T-helper 2 cell treated with Interferon-gamma antibody and Interleukin-4, amounts not matched to agents 5 μg/mL and 100 μg/mL, for 36 hours (primary cell): ENCODE measurements around the gene KCNK4.

Experiments
- DNase-seq: peaks from one replicate; pipeline ENCODE4 v3.0.0; 2021; ENCODE audit warnings: low spot score
- H3K27ac Mint-ChIP-seq: one replicate; pipeline ENCODE4 v1.8.0; 2021; ENCODE audit warnings: mild to moderate bottlenecking, mixed read lengths
- H3K27me3 Mint-ChIP-seq: one replicate; pipeline ENCODE4 v1.8.0; 2021; ENCODE audit warnings: low read depth, mixed read lengths
- H3K36me3 Mint-ChIP-seq: one replicate; pipeline ENCODE4 v1.8.0; 2021; ENCODE audit warnings: low read depth, mixed read lengths
- H3K4me1 Mint-ChIP-seq: one replicate; pipeline ENCODE4 v1.8.0; 2021; ENCODE audit warnings: low read depth, mixed read lengths
- H3K4me3 Mint-ChIP-seq: one replicate; pipeline ENCODE4 v1.8.0; 2022; ENCODE audit warnings: mild to moderate bottlenecking, moderate library complexity, mixed read lengths
- H3K9me3 Mint-ChIP-seq: one replicate; pipeline ENCODE4 v1.8.0; 2021; ENCODE audit warnings: mixed read lengths

Gene KCNK4

DNA sequence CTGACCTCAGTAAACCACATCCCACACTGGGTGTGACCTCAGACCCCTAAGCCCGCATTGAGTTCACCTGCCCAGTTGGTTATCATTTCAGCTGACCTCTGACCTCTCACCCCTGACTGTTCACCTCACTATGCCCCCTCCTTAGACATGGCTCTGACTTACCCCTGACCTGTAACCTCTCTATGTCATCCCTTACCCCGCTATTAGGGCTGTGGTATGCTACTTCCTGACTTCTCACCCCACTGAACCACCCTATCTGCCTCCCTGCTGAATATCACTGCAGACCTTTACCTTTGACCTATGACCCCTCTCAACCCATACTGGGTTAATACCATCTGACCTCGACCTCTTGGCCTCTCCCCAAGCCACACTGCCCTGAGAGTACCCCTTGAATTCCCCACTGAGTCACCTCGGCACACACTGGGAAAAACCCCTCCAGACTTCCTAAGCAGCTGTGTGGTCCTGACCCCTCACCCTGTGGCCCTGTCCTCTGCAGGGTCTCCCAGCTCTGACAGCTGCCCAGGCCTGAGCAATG, 31.5 kb upstream of the KCNK4 start:
- H3K27ac Mint-ChIP-seq = no peak overlapping the region
- H3K4me3 Mint-ChIP-seq = no peak overlapping the region
- peaks cover 19% of the 10 kb centered on the region for H3K36me3 Mint-ChIP-seq
- H3K4me1 Mint-ChIP-seq = peaks cover 2% of the 10 kb centered on the region
- no peaks in the 10 kb centered on the region for H3K27me3 Mint-ChIP-seq
- no peaks in the 10 kb centered on the region for H3K9me3 Mint-ChIP-seq
- DNase-seq = no peak

DNA sequence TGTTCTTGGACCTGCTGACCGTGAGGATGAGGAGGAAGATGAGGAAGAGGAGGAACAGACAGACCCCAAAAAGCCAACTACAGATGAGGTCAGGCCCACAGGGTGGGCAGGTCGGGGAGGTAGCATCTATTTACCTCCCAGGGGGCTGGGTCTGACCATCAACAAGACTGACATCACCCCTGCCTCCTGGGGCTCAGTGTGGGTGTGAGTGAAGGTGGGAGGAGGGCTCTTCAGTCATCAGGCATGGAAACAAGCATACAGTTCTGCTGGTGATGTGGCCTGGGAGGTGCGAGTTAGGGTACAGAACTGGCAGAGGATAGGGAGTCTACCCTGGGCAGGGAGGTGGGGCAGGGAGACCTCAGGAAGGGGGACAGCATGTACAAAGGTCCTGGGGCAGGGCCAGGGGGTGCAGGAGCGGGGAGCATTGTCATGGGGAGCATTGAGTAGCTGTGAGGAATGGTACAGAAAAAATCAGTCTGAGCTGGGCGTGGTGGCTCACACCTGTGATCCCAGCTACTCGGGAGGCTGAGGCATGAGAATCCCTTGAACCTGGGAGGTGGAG, 30.9 kb upstream of the KCNK4 start:
- no peak overlapping the region for H3K4me3 Mint-ChIP-seq
- H3K27ac Mint-ChIP-seq = no peak overlapping the region
- H3K4me1 Mint-ChIP-seq = peaks cover 2% of the 10 kb centered on the region

DNA sequence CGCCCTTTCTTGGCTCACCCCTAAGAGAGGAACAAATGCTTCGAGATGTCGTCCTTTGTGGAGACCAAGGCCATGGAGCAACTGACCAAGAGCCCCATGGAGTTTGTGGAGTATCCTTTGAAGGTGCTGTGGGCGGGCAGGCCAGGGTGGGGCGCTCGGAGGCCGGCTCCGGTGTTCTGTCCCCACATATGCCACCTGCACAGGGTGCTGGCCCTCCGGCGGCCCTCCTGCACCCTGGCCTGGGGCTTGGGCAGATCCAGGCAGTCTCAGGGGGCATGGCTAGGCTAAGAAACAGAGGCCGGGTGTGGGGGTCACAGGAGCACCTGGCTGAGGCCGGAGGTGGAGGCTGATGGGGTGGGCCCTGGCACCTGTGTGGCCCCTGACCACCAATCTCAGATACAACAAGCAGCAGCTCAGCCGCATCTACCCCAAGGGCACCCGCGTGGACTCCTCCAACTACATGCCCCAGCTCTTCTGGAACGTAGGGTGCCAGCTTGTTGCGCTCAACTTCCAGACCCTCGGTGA, 29.5 kb upstream of the KCNK4 start:
- H3K4me1 Mint-ChIP-seq = peaks cover 2% of the 10 kb centered on the region
- H3K4me3 Mint-ChIP-seq = no peak overlapping the region
- no peaks in the 10 kb centered on the region for H3K9me3 Mint-ChIP-seq
- peaks cover 21% of the 10 kb centered on the region for H3K36me3 Mint-ChIP-seq
- DNase-seq = no peak
- no peak overlapping the region for H3K27ac Mint-ChIP-seq
- H3K27me3 Mint-ChIP-seq = no peaks in the 10 kb centered on the region

More for the DNA sequence above, 30.9 kb upstream of the KCNK4 start:
- Mint-ChIP-seq H3K9me3 (no peaks in the 10 kb centered on the region), H3K36me3 (peaks cover 19% of the 10 kb centered on the region), H3K27me3 (no peaks in the 10 kb centered on the region)
- DNase-seq = no peak

DNA sequence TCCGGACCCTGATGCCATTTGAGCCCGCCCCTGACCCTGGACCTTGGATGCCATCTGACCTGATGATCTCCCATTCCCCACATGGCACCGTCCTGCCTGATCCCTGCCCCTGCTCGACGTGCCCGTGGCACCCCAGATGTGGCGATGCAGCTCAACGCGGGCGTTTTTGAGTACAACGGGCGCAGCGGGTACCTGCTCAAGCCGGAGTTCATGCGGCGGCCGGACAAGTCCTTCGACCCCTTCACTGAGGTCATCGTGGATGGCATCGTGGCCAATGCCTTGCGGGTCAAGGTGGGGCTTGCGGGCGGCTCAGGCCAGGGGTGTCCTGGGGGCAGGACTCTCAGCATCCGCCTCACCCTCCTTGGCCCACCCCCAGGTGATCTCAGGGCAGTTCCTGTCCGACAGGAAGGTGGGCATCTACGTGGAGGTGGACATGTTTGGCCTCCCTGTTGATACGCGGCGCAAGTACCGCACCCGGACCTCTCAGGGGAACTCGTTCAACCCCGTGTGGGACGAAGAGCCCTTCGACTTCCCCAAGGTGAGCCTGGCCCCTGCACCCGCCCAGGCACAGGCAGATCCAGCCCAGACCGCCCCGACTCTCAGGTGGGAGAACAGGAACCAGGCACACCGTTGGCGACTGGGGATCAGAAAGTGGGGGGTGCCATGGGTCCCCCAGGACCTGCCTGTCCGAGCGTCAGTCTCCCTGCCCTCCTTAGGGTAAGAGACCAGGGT, 28.7 kb upstream of the KCNK4 start:
- H3K27me3 Mint-ChIP-seq = no peaks in the 10 kb centered on the region
- peaks cover 21% of the 10 kb centered on the region for H3K36me3 Mint-ChIP-seq
- H3K27ac Mint-ChIP-seq = no peak overlapping the region

DNA sequence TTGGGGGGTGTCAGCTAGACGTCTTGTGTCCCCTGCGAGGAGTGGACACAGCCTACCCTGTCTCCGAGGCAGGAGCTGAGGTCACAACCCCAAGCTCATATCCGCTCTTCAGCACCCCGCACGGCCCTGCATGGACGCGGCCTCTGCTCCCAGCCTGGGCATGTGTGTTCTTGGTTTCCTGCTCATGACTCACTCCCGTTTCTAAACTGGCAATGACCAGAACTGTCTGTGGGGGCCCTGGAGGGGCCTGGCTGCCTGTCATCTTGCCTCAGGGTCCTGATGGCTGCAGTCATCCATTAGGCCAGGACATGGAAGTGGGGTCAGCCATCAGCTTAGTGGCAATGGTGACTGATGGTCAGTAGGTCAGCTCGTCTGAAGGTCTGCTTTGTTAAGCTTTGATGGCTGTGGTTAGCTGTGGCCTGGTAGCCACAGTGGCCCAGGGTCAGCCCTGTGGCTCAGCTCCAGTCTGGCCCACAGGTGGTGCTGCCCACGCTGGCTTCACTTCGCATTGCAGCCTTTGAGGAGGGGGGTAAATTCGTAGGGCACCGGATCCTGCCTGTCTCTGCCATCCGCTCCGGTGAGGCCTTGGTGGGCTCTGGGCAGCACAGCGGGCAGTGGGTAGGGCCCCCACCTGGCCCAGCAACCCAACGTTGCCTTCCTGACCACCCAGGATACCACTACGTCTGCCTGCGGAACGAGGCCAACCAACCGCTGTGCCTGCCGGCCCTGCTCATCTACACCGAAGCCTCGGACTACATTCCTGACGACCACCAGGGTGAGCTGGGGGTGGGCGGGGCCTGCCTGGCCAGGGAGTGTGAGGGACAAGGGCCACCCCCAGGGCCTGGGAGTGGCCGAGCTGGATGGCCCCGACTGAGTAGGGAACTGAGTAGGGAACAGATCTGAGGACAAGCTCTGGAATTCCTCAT, 27.8 kb upstream of the KCNK4 start:
- Mint-ChIP-seq H3K27me3 (no peaks in the 10 kb centered on the region), H3K27ac (no peak overlapping the region), H3K4me3 (no peak overlapping the region), H3K9me3 (no peaks in the 10 kb centered on the region), H3K36me3 (peaks cover 21% of the 10 kb centered on the region), H3K4me1 (peaks cover 9% of the 10 kb centered on the region)
- no peak for DNase-seq

More for the DNA sequence above, 28.7 kb upstream of the KCNK4 start:
- Mint-ChIP-seq H3K9me3 (no peaks in the 10 kb centered on the region), H3K4me1 (peaks cover 2% of the 10 kb centered on the region), H3K4me3 (no peak overlapping the region)
- DNase-seq = no peak

DNA sequence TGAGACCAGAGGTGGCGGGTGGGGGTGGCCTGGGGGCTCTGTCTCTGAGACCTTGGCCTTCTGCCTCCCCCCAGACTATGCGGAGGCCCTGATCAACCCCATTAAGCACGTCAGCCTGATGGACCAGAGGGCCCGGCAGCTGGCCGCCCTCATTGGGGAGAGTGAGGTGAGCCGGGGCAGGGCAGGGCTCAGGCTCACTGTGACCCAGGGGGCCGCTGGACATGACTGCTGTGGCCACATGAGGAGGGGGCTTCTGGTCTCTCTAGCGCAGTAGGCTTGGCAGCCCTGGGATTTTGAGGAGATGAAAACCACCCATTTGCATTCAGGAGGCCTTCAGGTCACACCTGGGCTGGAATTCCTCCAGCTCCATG, 27.2 kb upstream of the KCNK4 start:
- no peak for DNase-seq
- peaks cover 19% of the 10 kb centered on the region for H3K36me3 Mint-ChIP-seq
- H3K27ac Mint-ChIP-seq = no peak overlapping the region
- H3K9me3 Mint-ChIP-seq = no peaks in the 10 kb centered on the region
- H3K4me1 Mint-ChIP-seq = peaks cover 13% of the 10 kb centered on the region
- no peaks in the 10 kb centered on the region for H3K27me3 Mint-ChIP-seq
- no peak overlapping the region for H3K4me3 Mint-ChIP-seq

DNA sequence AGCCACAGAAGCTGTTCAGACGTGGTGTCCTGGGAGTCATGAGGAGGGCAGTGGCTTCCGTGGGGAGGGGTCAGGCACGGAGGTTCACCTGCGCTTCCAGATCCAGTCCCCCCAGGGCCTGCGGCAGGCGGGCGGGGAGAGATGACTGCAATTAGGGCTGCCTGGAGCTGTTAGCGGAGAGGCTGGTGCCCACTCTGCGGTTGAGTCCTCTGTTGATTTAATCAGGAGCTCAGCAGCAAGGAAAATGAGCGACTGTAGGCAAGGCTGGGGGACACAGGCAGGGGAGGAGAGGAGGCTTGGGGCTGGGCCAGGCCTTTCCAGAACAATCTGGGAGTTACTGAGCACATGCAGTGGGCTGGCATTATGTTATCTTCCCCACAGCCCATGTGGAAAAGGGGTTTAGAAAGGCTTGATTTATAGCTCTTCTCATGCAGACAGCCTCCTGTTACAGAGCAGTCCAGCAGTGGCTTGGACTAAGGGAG, 26.7 kb upstream of the KCNK4 start:
- H3K4me1 Mint-ChIP-seq = peaks cover 14% of the 10 kb centered on the region
- no peak overlapping the region for H3K27ac Mint-ChIP-seq

DNA sequence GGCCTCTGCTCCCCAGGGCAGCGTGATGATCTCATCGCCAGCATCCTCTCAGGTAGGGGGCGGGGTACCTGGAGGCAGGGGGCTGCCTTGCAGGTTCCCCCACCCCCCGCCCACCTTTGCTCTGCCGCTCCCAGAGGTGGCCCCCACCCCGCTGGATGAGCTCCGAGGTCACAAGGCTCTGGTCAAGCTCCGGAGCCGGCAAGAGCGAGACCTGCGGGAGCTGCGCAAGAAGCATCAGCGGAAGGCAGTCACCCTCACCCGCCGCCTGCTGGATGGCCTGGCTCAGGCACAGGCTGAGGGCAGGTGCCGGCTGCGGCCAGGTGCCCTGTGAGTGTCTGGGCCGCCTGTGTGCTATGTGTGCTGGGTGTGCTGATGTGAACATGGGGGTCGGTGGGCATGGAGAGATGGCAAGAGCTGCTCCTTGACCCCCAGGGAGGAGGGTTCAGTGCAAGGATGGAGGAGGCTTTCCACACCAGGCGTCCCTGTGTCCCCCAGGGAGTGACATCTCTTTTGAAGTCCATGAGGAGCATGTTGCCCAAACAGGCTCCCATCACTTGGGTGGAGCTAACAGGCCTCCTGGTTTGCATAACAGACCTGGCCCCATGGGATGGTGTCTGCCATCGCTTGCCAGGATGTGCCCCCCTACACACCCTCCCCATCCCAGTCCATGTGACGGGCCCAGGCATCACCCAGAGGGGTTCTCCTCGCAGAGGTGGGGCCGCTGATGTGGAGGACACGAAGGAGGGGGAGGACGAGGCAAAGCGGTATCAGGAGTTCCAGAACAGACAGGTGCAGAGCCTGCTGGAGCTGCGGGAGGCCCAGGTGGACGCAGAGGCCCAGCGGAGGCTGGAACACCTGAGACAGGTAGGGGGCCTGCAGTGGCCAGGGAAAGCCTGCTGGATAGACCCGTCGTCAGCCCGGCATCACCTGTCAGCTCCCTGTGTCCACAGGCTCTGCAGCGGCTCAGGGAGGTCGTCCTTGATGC, 25.6 kb upstream of the KCNK4 start:
- Mint-ChIP-seq H3K4me1 (peaks cover 18% of the 10 kb centered on the region), H3K27ac (no peak overlapping the region), H3K36me3 (peaks cover 13% of the 10 kb centered on the region), H3K4me3 (no peak overlapping the region), H3K27me3 (no peaks in the 10 kb centered on the region), H3K9me3 (no peaks in the 10 kb centered on the region)
- DNase-seq = no peak

More for the DNA sequence above, 26.7 kb upstream of the KCNK4 start:
- H3K4me3 Mint-ChIP-seq = no peak overlapping the region
- H3K9me3 Mint-ChIP-seq = no peaks in the 10 kb centered on the region
- H3K36me3 Mint-ChIP-seq = peaks cover 18% of the 10 kb centered on the region
- DNase-seq = no peak
- H3K27me3 Mint-ChIP-seq = no peaks in the 10 kb centered on the region

DNA sequence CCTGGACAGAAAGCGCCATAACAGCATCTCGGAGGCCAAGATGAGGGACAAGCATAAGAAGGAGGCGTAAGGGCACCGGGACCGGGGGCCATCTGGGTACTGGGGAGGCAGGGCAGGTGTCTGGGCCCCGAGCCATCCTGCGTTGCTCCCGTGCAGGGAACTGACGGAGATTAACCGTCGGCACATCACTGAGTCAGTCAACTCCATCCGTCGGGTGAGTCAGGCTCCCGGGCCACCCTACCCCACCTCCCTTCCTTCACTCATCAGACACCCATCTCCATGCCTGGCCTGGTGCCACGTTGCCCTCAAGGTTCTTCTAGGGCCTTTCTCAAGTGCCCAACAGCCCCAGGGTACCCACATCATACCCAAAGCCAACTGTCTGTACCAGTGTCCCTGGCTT, 24.8 kb upstream of the KCNK4 start:
- Mint-ChIP-seq H3K4me1 (peaks cover 18% of the 10 kb centered on the region), H3K27me3 (no peaks in the 10 kb centered on the region), H3K36me3 (peaks cover 13% of the 10 kb centered on the region)

DNA sequence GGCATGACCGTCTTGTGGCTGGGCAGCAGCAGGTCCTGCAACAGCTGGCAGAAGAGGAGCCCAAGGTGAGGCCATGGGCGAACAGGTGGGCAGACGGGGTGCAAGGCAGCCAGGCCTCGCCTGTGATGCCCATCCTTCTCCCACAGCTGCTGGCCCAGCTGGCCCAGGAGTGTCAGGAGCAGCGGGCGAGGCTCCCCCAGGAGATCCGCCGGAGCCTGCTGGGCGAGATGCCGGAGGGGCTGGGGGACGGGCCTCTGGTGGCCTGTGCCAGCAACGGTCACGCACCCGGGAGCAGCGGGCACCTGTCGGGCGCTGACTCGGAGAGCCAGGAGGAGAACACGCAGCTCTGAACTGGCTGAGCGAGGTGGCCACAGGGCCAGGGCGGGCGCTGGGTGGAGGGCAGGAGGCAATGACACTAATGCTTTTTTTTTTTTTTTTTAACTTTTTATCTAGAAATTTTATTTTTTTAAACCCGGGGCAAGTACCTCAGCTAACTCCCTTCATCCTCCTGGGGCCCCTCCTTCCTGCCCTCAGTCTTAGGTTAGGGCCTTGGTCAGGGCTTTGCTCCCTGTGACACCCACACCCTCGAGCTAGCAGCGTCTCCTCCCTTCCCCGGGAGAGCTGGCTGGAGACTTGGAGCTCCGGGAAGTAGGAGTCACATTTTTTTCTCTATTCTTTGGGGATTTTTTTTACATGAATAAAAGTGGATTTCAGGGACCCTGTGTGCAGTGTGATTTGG, 23.7 kb upstream of the KCNK4 start:
- no peaks in the 10 kb centered on the region for H3K27me3 Mint-ChIP-seq
- peaks cover 9% of the 10 kb centered on the region for H3K36me3 Mint-ChIP-seq
- H3K9me3 Mint-ChIP-seq = no peaks in the 10 kb centered on the region
- DNase-seq = no peak
- H3K4me1 Mint-ChIP-seq = peaks cover 23% of the 10 kb centered on the region
- H3K4me3 Mint-ChIP-seq = no peak overlapping the region
- H3K27ac Mint-ChIP-seq = peak overlapping the region; percentile 96

More for the DNA sequence above, 24.8 kb upstream of the KCNK4 start:
- no peak overlapping the region for H3K27ac Mint-ChIP-seq
- no peaks in the 10 kb centered on the region for H3K9me3 Mint-ChIP-seq
- no peak overlapping the region for H3K4me3 Mint-ChIP-seq
- DNase-seq = no peak

DNA sequence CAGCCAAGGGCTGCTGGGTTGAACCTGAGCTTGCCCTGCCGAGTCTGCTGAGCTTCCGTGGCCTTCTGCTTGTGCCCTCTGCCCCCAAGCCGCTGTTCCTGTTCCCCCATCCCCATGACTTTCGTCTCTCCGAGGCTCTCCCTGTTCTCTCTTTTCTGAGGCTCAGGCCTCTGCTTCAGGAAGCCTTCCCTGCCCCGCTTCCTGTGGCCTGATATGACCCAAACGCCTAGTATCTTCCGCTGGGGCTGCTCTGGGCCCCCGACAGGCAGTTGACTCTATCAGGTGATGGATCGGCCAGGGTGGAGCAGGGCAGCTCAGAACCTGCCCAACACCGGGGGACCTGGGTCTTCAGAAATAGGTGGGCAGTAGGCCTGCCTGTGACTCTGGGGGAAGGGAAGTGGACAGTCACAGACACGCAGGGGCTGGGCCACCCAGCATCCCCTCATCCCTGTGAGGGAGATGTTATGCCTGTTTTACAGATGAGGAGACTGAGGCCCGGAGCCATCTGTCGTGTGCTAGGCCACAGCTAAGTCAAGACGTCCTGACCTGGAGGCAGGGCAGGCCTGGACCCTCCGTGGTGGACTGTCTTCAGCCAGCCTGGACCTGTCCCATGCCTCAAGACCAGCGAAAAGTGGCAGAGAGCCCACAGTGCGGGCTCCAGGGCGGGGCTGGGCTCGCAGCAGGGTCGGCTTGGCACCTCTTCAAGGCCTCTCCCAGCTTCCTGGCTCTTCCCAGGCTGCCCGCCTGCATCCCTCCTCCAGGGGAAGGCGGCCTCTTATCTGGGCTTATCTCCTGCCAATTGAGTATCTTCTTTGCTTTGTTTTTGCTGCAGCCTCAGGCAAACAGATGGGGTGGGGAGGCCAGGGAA, 22.8 kb upstream of the KCNK4 start:
- Mint-ChIP-seq H3K4me1 (peaks cover 24% of the 10 kb centered on the region), H3K27ac (peak overlapping the region; percentile 96), H3K27me3 (no peaks in the 10 kb centered on the region), H3K9me3 (no peaks in the 10 kb centered on the region), H3K36me3 (peaks cover 7% of the 10 kb centered on the region), H3K4me3 (peak overlapping the region; percentile 96)
- no peak for DNase-seq
